Subcutaneous adipose tissue (tissue), 4 donors: ENCODE data around the gene WNT9A. TPM values are rescaled to one million over a fixed set of nuclear protein-coding genes. Genes with fewer than 3 reads are reported as not detected.

Source experiments
- total RNA-seq, 4 donors: library from RNA; depleted of rRNA; stranded (reverse); fragments of >200 nt; gene quantifications; one replicate each; pipeline ENCODE4 v1.1.0, GENCODE V29; 2016
- TF ChIP-seq, protein P1 (sequence below): fragments of 450-650 bp; IDR thresholded peaks from one replicate; pipeline ENCODE4 v1.5.1; 2016; ENCODE audit warnings: low read depth, mild to moderate bottlenecking, control low read depth, antibody characterized with exemption, moderate library complexity

Gene WNT9A, protein sequence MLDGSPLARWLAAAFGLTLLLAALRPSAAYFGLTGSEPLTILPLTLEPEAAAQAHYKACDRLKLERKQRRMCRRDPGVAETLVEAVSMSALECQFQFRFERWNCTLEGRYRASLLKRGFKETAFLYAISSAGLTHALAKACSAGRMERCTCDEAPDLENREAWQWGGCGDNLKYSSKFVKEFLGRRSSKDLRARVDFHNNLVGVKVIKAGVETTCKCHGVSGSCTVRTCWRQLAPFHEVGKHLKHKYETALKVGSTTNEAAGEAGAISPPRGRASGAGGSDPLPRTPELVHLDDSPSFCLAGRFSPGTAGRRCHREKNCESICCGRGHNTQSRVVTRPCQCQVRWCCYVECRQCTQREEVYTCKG
- total RNA-seq: under 1 TPM in 3 of 4 donors, not detected in 1; 0.17 to 0.88 (median 0.57) TPM

DNA sequence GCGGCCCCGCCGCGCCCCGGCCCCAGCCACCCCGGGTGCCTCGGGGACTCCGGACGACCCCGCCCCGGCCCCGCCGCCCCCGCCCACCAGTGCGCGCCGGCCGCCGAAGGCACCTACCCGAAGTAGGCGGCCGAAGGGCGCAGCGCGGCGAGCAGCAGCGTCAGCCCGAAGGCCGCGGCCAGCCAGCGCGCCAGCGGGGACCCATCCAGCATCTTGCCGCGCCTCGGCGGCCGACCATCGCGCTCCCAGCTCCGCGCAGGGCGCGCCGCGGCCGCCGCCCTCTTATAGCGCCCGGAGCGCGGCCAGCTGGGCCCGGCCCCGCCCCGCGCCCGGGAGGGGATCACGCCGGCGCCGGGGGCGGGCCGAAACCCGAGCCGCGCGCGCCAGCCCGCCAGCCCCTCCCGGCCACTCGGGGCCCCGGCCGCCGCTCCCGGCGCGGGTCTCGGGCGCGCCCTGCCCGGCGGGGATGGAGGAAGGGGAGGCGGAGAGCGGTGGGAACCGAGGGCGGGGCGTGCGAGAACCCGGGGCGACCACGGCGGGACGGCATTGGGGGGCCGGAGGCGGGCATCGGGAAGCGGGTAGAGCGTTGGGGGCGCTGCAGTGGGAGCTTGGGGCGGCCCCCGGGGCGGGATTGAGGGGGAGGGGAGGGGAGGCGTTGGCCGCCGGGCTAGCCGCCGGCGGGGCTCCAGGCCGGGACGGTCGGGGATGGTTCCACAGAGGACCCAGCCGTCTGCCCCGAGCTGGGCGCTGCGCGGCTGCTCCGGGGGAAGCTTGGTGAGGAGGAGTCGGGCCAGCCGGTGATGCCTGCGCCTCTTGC is at the start of gene WNT9A:
Gene WNT9A, minus strand, starts transcription at position 257 of the 817 bp plus-strand sequence. Its CDS starts 45 bp downstream, at position 212.
- TF ChIP-seq, protein P1, sequence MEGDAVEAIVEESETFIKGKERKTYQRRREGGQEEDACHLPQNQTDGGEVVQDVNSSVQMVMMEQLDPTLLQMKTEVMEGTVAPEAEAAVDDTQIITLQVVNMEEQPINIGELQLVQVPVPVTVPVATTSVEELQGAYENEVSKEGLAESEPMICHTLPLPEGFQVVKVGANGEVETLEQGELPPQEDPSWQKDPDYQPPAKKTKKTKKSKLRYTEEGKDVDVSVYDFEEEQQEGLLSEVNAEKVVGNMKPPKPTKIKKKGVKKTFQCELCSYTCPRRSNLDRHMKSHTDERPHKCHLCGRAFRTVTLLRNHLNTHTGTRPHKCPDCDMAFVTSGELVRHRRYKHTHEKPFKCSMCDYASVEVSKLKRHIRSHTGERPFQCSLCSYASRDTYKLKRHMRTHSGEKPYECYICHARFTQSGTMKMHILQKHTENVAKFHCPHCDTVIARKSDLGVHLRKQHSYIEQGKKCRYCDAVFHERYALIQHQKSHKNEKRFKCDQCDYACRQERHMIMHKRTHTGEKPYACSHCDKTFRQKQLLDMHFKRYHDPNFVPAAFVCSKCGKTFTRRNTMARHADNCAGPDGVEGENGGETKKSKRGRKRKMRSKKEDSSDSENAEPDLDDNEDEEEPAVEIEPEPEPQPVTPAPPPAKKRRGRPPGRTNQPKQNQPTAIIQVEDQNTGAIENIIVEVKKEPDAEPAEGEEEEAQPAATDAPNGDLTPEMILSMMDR: no peak

GRCh38 chr1:227996187-227996950 is 48.6 kb upstream of the WNT9A start:
- TF ChIP-seq, protein P1: no peak

- TF ChIP-seq, protein P1: no peak
Observed at GRCh38 chr1:227994632-227995300, 47.0 kb upstream of the WNT9A start.

DNA sequence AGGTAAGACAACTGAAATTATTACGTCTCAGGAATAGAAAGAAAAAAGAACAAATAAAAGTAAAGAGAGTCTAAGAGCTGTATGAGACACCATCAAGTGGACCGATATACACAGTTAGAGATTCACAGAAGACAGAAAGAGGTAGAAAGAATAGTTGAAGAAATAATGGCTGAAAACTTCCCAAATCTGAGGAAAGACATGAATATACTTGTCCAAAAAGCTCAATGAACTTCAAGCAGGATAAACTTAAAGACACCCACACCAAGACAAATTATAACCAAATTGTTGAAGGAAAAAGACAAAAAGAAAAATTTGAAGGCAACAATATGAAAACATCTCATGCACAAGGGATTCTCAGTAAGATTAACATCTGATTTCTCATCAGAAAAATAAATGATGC is 39.4 kb upstream of the WNT9A start:
- TF ChIP-seq, protein P1: no peak

DNA sequence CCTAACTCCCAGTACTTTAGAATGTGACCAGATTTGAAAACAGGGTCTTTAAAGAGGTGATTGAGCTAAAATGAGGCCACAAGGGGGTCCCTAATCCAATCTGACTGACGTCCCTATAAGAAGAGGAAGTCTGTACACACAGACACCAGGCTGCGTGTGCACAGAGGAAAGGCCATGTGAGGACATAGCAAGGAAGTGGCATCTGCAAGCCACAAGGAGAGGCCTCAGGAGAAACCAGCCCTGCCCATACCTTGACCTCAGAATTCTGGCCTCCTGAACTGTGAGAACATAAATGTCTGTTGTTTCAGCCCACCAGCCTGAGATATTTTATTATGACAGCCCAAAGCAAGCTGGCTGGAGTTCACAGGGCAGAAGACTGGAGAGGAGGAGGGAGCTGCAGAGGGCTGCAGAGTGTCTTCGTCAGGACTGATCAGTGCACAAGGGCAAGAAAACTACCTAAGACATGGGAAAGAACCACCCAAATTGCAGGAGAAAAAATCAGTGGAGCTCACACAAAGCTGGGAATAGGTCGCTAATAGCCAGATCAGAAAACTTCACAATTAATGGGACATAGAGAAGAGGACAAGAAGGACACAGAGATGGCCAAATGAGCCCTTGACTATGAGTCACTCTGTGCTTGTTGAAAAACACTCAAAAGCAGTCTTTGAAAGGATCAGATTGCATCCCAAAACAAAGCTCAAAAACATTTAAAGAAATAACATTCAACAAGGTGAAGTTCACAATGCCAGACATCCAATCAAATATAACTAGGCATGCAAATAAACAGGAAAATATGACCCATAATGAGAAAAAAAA is 14.1 kb upstream of the WNT9A start:
- TF ChIP-seq, protein P1: no peak

- TF ChIP-seq, protein P1: no peak
Observed at GRCh38 chr1:227959325-227959860, 11.7 kb upstream of the WNT9A start.
